Gastroesophageal sphincter (tissue), 4 donors: Measurements from ENCODE around the gene GJA8. TPM values are rescaled to one million over a fixed set of nuclear protein-coding genes. Genes with fewer than 3 reads are reported as not detected.

Source experiments
- ATAC-seq: fragments of 150-250 bp; one replicate; pipeline ENCODE4 v1.9.1; 2016; ENCODE audit warnings: mild to moderate bottlenecking, moderate library complexity
- H3K27ac ChIP-seq, 4 donors: fragments of 200-600 bp; sonication (generic) in 3 of 4; 1 replicate in 3 of 4; 2 replicates in 1 of 4; pipeline ENCODE4 v1.5.1; 2016 to 2019
- H3K27me3 ChIP-seq: fragments of 200-600 bp; sonication (generic); one replicate; pipeline ENCODE4 v1.5.1; 2019
- H3K36me3 ChIP-seq, 2 donors: fragments of 200-600 bp; sonication (generic); one replicate each; pipeline ENCODE4 v1.5.1; 2019; ENCODE audit warnings: control low read depth in 1 of 2
- H3K4me1 ChIP-seq, 3 donors: fragments of 200-600 bp; sonication (generic); 1 replicate in 2 of 3; 2 replicates in 1 of 3; pipeline ENCODE4 v1.5.1; 2016 to 2019; ENCODE audit warnings: control low read depth in 2 of 3
- H3K4me3 ChIP-seq, 2 donors: fragments of 200-600 bp; sonication (generic); one replicate each; pipeline ENCODE4 v1.5.1; 2019; ENCODE audit warnings: mild to moderate bottlenecking in 1 of 2, moderate library complexity in 1 of 2
- H3K9me3 ChIP-seq, 3 donors: fragments of 200-600 bp; sonication (generic); one replicate each; pipeline ENCODE4 v1.5.1; 2017 to 2019; ENCODE audit warnings: control low read depth in 2 of 3
- CTCF ChIP-seq, 4 experiments: fragments of 200-600 bp in 2 of 4; fragments of 450-650 bp in 2 of 4; sonication (generic) in 1 of 4; IDR thresholded peaks; one replicate each; pipeline ENCODE4 v1.5.1; 2017 to 2019; ENCODE audit warnings: antibody characterized with exemption in 4 of 4, mild to moderate bottlenecking in 2 of 4, moderate library complexity in 2 of 4
- EP300 ChIP-seq: sonication (generic); formaldehyde crosslinking; IDR thresholded peaks from one replicate; pipeline ENCODE4 v1.6.1; 2017; ENCODE audit warnings: antibody characterized with exemption, mild to moderate bottlenecking
- POLR2A ChIP-seq, 2 donors: fragments of 450-650 bp; IDR thresholded peaks; one replicate each; pipeline ENCODE4 v1.6.1; 2017; ENCODE audit warnings: antibody characterized with exemption in 2 of 2, mild to moderate bottlenecking in 2 of 2, moderate library complexity in 1 of 2
- POLR2AphosphoS5 ChIP-seq: sonication (generic); formaldehyde crosslinking; IDR thresholded peaks from one replicate; pipeline ENCODE4 v1.6.1; 2017; ENCODE audit warnings: antibody characterized with exemption
- WGBS, 2 donors: methylation state at CpG; one replicate each; pipeline ENCODE4 v1.1.5; 2018; ENCODE audit warnings: low coverage in 1 of 2; 5-methylcytosine and 5-hydroxymethylcytosine counted together
- total RNA-seq, 4 donors: library from RNA; depleted of rRNA; stranded (reverse); fragments of >200 nt; gene quantifications; one replicate each; pipeline ENCODE4 v1.1.0, GENCODE V29; 2016

GJA8 gene
- total RNA-seq, 4 donors from 2014 or later: not detected

- Histone ChIP-seq H3K4me3 (no peak overlapping the region), H3K9me3 (peaks cover 0 to 6% (median 0%) of the 10 kb centered on the region in 3 donors), H3K27ac (no peak overlapping the region), H3K4me1 (no peaks in the 10 kb centered on the region), H3K36me3 (no peaks in the 10 kb centered on the region), H3K27me3 (peaks cover 5% of the 10 kb centered on the region)
- no peak for ATAC-seq
- WGBS, 2 donors: 24 to 63% methylated on average over 2 of the region's 2 CpGs
- no peak for TF ChIP-seq EP300
- TF ChIP-seq CTCF (IDR thresholded peaks at IDR 0.05): no peak
- TF ChIP-seq POLR2A (IDR thresholded peaks at IDR 0.05): no peak
- TF ChIP-seq POLR2AphosphoS5: no peak
Observed at GRCh38 chr1:147882535-147882934, 20.1 kb upstream of the GJA8 start.

GRCh38 chr1:147890177-147890790 lies 12.3 kb upstream of the GJA8 start:
- 8% methylated on average over 8 of the region's 12 CpGs; no CpG with 5 or more reads in 1 of the 2 donors for WGBS, 2 donors
- no peaks in the 10 kb centered on the region for H3K9me3 ChIP-seq
- peaks cover 0 to 10% (median 4%) of the 10 kb centered on the region in 3 donors for H3K4me1 ChIP-seq
- H3K27me3 ChIP-seq: peaks cover 18% of the 10 kb centered on the region
- peak in 1 of 4 experiments; percentile 67 for TF ChIP-seq CTCF (IDR thresholded peaks at IDR 0.05)
- TF ChIP-seq EP300: no peak
- TF ChIP-seq POLR2AphosphoS5: no peak
- no peak for TF ChIP-seq POLR2A (IDR thresholded peaks at IDR 0.05)
- no peaks in the 10 kb centered on the region for H3K36me3 ChIP-seq
- peak; percentile 68 for ATAC-seq
- H3K27ac ChIP-seq: no peak overlapping the region
- no peak overlapping the region for H3K4me3 ChIP-seq

- H3K27ac ChIP-seq: no peak overlapping the region
- WGBS, 2 donors: 74% methylated on average over 5 of the region's 5 CpGs; no CpG with 5 or more reads in 1 of the 2 donors
- no peak for TF ChIP-seq CTCF (IDR thresholded peaks at IDR 0.05)
- no peak for ATAC-seq
- no peaks in the 10 kb centered on the region for H3K36me3 ChIP-seq
- H3K4me3 ChIP-seq: no peak overlapping the region
- peaks cover 0 to 10% (median 4%) of the 10 kb centered on the region in 3 donors for H3K4me1 ChIP-seq
- H3K27me3 ChIP-seq: peaks cover 18% of the 10 kb centered on the region
- H3K9me3 ChIP-seq: no peaks in the 10 kb centered on the region
Observed at GRCh38 chr1:147891088-147891487, 11.5 kb upstream of the GJA8 start.

- Histone ChIP-seq H3K9me3 (no peaks in the 10 kb centered on the region), H3K36me3 (no peaks in the 10 kb centered on the region), H3K4me3 (no peak overlapping the region), H3K27me3 (peaks cover 18% of the 10 kb centered on the region), H3K4me1 (peaks cover 0 to 12% (median 4%) of the 10 kb centered on the region in 3 donors), H3K27ac (no peak overlapping the region)
- no peak for TF ChIP-seq POLR2AphosphoS5
- no peak for TF ChIP-seq POLR2A (IDR thresholded peaks at IDR 0.05)
- TF ChIP-seq CTCF (IDR thresholded peaks at IDR 0.05): no peak
- ATAC-seq: no peak
- 29 to 67% methylated on average over 1 of the region's 5 CpGs for WGBS, 2 donors
Observed at GRCh38 chr1:147892216-147892615, 10.4 kb upstream of the GJA8 start.

GRCh38 chr1:147892731-147893214 lies 9.8 kb upstream of the GJA8 start:
- peaks cover 18% of the 10 kb centered on the region for H3K27me3 ChIP-seq
- WGBS, 2 donors: 7 to 10% methylated on average over 1 of the region's 1 CpG
- H3K27ac ChIP-seq: no peak overlapping the region
- TF ChIP-seq CTCF (IDR thresholded peaks at IDR 0.05) (peak; percentile 88 to 96 (median 93)), POLR2AphosphoS5 (no peak)
- ATAC-seq: peak; percentile 66
- H3K9me3 ChIP-seq: no peaks in the 10 kb centered on the region
- no peak overlapping the region for H3K4me3 ChIP-seq
- peaks cover 0 to 15% (median 4%) of the 10 kb centered on the region in 3 donors for H3K4me1 ChIP-seq
- H3K36me3 ChIP-seq: no peaks in the 10 kb centered on the region
